ENCODE results near the gene AQP1. TPM values are rescaled to one million over a fixed set of nuclear protein-coding genes. Genes with fewer than 3 reads are reported as not detected.

AQP1 gene
- total RNA-seq, 4 donors from 2014 or later = 291 to 685 (median 428) TPM

DNA sequence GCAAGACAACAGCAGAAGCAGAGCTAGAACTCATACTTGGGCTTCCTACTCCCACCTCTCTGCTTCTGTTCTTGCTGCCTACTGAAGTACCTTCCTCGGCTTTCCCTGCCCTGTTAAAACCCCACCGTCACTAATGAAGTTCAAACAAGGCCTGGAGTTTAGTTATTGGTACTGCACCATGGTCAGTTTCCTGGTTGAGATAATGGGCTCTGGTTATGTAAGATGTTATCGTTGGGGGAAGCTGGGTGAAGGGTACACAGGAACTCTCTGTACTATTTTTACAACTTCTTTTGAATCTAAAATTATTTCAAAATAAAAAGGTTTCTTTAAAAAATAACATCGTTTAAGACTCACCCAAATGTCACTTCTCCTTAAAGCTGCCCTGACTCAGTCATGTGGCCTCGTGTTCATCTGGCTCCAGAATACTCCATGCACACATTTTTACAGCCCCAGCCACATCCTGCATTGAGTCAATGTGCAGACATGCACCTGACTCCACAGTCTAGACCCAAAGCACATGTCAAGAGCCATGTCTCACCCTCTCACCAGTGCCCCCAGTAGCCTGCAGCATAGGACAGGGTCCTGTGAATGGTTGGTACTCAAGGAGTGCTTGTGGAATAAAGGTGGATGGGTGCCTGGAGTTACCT, 36.9 kb upstream of the AQP1 start:
- TF ChIP-seq, protein P1, sequence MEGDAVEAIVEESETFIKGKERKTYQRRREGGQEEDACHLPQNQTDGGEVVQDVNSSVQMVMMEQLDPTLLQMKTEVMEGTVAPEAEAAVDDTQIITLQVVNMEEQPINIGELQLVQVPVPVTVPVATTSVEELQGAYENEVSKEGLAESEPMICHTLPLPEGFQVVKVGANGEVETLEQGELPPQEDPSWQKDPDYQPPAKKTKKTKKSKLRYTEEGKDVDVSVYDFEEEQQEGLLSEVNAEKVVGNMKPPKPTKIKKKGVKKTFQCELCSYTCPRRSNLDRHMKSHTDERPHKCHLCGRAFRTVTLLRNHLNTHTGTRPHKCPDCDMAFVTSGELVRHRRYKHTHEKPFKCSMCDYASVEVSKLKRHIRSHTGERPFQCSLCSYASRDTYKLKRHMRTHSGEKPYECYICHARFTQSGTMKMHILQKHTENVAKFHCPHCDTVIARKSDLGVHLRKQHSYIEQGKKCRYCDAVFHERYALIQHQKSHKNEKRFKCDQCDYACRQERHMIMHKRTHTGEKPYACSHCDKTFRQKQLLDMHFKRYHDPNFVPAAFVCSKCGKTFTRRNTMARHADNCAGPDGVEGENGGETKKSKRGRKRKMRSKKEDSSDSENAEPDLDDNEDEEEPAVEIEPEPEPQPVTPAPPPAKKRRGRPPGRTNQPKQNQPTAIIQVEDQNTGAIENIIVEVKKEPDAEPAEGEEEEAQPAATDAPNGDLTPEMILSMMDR (IDR thresholded peaks at IDR 0.05) = no peak
- DNase-seq (ENCODE audit: low spot score) (no peak), ATAC-seq (ENCODE audit: low FRiP score) (no peak)

DNA sequence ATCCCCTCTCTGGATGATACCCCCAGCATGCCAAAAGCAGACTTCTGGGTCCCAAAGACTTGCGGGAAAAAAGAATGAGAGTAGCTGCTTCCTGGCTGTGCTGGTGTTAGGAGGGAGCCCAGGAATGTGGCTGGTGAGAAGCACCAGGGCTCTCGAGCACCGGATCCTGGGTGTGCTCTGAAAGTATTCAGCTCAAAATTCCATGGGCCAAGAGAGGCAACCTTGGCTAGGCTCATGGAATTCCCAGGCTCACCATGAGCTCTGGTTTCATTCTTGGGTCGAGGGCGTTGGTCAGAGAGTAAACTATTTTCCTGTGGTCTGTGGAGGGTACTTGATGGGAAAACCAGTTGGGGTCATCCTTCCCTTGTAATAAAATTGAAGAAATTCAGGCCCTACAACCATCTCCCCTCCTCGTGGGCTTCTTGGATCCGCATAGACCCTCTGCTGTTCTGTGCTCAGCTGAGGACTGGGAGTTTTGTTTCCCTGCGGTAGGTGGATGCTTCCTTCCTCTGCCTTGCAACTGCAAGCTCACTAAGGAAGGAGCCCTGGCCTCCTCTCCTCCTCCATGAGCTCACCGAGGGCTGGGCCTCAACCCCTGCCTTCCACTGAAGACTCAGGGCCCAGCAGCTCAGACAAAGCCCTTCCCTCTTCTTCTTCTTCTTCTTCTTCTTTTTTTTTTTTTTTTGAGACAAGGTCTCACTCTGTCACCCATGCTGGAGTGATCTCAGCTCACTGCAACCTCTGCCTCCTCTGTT, 34.5 kb upstream of the AQP1 start:
- no peak for ATAC-seq (ENCODE audit: low FRiP score)
- DNase-seq (ENCODE audit: low spot score) = no peak
- TF ChIP-seq, protein P1 (IDR thresholded peaks at IDR 0.05) = no peak

DNA sequence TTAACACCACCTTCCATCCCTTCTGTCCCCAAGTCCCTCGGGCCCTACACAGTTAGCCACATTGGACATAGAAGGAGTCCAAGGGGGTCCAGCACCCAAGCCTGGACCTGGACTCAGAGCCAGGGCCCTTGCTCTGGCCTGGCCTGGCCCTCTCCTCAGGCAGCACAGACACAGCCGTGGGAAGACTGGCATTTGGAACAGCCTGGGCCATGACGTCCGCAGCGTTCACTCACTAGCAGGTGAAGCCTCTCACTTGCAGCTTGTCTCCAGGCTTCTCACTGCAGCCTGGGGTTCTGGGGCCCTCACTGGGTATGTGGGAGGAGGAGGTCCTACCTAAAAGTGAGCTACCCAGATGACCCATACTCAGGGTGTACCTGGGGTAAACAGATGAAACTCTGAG, 33.7 kb upstream of the AQP1 start:
- DNase-seq (ENCODE audit: low spot score) (no peak), ATAC-seq (ENCODE audit: low FRiP score) (no peak)
- TF ChIP-seq, protein P1 (IDR thresholded peaks at IDR 0.05) = no peak

DNA sequence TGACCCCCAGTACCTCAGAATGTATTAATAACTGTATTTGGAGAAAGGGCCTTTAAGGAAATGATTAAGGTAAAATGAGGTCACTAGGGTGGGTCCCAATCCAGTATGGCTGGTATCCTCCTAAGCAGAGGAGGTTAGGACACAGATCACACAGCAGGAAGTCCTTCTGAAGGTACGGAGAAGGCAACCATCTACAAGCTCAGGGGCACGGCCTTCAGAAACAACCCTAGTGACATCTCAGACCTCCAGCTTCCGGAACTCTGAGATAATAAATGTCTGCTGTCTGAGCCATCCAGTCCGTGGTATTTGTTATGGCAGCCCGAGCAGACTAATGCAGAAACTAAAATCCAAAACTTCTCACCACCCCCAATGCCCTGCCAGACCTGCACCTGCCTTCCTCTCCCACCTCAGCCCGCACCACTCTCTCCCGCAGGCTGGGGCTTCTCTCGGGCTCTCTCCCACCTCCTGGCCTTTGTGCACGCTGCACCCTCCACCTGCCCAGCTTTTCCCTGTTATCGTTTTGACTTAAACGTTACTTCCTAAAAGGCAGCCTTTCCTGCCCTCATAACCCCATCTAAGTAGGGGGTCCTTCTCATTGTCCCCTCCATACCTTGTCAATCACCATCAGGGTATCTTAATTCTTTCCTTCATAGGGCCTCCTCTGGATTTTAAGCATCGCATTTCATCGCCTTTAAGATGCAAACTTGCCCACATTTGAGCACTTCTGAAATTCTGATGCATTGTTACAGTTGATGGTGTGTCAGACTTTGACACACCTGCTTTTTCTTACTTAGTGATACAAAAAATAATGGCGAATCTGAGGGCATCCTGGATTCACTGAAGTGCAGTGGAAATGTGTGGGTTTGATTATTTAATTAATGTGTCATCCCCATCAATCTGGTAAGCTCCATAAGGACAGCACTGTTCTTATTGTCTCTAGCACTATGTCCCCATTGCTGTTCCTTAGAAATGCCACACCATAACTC, 32.2 kb upstream of the AQP1 start:
- TF ChIP-seq, protein P1 (IDR thresholded peaks at IDR 0.05) = no peak
- ATAC-seq (ENCODE audit: low FRiP score) = no peak
- no peak for DNase-seq (ENCODE audit: low spot score)

DNA sequence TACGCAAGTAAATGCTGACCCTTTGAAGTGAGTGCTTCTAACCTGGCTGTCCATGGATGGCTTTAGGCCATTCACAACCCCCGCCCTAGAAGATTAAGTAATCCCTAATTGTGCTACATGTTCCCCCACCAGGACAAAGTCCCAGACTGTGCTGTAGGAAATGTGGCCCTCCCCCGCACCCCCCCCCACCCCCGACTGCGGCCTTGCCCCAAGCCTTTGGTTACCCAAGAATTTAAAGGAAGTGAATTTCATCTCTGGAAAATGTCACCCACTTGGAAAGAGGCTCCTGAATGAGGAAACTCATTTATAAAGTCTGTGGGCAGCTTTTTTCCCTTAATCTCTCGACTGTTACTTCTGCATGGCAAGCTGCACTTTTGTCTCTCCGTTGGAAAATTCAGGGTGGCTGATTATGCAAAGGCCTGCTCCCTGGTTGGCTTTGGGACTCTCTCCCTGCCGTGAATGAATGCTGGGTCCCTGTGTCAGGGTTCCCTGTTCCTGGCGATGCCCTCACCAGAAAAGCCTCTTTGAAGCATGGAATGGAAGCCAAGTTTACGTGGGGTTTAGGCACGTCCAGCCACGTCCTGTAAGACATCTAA, 31.4 kb upstream of the AQP1 start:
- no peak for ATAC-seq (ENCODE audit: low FRiP score)
- TF ChIP-seq, protein P1 (IDR thresholded peaks at IDR 0.05) = no peak
- DNase-seq (ENCODE audit: low spot score) = no peak

DNA sequence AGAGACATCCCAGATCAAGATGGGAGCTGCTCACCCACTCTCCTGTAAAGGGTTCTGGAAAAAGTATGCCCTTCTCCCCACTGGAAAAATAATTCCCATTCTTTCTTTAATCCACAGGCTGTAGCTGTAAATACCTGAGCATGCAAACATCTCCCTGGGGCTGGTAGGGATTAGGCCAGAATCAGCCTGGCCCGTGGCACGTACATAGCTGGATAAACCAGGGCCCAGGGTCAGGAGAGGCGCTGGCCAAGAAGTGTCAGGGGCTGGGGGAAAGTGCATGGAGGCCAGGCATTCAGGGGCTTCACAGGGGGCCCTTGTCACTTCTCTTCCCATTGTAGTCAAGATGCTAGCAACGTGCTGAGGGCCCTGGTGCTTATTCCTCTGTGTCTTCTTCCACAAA, 30.7 kb upstream of the AQP1 start:
- TF ChIP-seq, protein P1 (IDR thresholded peaks at IDR 0.05) = no peak
- no peak for ATAC-seq (ENCODE audit: low FRiP score)
- DNase-seq (ENCODE audit: low spot score) = no peak

Measured in omental fat pad (tissue), 4 donors.